Stimulated activated CD4-positive, alpha-beta T cell treated with anti-CD3 and anti-CD28 coated beads, Interleukin-4, amount 100 ng/mL, for 48 hours (primary cell): ENCODE measurements around the gene NANP.
"Not testable (repeated sequence)": the region's sequence is repeated elsewhere in the genome, so short reads cannot be mapped to it uniquely, and the experiment has no call there.

Source experiments
- DNase-seq, 2 donors: peaks; one replicate each; pipeline ENCODE4 v3.0.0-alpha.2; 2020; ENCODE audit warnings: low read depth in 2 of 2

NANP gene

GRCh38 chr20:25606094-25606695 lies 17.6 kb downstream of the NANP start:
- no peak for DNase-seq

DNA sequence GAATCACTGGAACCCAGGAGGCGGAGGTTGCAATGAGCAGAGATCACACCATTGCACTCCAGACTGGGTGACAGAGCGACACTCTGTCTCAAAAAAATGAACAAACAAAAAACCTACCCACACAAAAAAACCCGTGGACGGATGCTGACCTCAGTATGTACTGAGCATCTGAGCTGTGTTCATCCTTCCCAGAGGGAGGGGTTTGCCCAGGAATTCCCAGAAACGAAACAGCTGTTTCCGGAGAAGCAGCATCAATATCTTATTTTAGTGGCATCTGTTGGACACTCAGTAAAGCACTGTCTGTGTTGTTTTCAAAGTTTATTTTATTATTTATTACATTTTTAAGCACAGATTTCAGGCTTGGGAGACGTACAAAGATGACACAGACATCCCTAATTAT lies 18.7 kb downstream of the NANP start:
- no peak for DNase-seq

DNA sequence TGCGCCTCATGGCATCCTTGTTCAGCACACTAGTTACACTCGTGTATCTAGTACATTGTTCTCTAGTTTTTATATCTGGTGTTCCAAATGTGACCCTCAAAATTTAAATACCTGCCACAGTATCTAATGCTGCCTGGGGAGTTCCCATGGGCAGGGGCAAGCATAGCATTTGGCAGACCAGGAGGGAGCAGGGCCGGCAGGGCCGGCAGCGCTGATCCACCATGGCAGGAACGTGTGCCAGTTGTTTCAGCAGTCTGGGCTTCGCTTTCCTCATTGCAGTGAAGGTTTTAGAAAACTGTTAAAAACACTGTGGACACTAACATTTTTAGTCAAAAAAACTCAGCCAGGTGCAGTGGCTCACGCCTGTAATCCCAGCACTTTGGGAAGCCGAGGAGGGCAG lies 19.2 kb downstream of the NANP start:
- no peak for DNase-seq

DNA sequence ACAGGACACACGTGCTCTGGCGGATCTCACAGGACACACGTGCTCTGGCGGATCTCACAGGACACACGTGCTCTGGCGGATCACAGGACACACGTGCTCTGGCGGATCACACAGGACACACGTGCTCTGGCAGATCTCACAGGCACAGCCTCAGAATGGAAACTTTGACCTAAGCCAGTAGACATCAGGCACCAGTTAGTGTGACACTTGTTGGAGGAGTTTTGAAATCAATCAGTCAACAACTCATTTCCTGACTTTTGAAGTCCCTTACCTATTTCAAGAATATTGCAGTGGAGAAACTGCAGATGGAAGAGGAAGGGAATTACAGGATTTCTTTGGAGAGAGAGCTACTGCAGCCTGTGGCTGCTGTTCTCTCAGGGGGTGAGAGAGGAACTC lies 20.9 kb downstream of the NANP start:
- DNase-seq: not testable (repeated sequence)

GRCh38 chr20:25602191-25602913 lies 21.5 kb downstream of the NANP start:
- DNase-seq: not testable (repeated sequence)

- no peak for DNase-seq
Measured at GRCh38 chr20:25601659-25602058, 22.2 kb downstream of the NANP start.

DNA sequence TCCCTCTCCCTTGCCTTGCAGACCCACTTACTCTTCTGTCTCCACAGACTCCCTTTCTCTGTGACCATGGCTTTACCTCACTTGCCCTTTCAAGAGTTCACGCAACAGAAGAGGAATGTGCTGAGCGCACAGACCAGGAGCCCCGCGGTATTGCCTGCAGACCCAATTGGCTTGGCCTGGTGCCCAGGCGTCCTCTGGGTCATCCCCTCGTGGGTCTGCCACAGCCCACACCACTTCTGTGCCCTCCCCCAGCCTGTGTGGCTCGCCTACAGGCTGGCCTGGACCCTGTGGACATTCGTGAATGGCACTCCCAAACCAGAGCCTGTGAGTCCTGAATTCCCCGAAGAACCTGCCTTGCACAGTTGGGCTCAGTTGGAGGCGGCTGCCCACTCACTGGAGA lies 23.2 kb downstream of the NANP start:
- DNase-seq: no peak

DNA sequence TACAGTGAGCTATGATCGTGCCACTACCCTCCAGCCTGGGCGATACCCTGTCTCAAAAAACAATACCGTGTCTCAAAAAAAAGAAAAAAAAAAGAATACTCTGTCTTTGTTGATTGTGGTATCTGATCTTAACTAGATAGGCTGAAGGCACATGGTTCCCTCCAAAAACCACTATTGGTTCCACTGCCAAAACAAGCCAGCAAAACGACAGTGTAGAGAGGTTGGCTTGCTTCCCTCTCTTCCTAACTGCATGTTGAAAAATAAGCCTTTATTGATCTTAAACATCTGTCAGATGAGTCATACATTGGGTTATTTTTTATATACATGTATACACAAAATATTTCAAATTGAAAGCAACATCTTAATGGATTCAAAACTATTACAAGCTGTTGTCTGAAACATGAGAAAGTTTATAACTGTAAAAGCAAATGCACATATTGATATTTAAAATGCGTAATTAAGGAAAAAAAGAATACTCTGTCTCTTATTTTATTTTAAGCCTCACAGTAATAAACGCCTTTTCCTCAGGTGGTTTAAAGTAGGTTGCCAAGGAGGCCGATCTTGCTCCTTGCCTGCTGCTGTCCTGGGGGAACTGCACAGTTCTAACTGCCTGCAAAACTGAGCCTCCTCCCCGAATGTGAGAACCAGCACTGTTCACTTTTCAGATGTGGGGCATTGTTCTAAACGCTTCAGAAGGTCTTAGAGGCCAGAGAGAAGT lies 31.5 kb downstream of the NANP start:
- no peak for DNase-seq

- not testable (repeated sequence) for DNase-seq
Measured at GRCh38 chr20:25590778-25591177, 33.0 kb downstream of the NANP start.

- no peak for DNase-seq
Measured at GRCh38 chr20:25588491-25588890, 35.3 kb downstream of the NANP start.

- no peak for DNase-seq
Measured at GRCh38 chr20:25587536-25587935, 36.3 kb downstream of the NANP start.

DNA sequence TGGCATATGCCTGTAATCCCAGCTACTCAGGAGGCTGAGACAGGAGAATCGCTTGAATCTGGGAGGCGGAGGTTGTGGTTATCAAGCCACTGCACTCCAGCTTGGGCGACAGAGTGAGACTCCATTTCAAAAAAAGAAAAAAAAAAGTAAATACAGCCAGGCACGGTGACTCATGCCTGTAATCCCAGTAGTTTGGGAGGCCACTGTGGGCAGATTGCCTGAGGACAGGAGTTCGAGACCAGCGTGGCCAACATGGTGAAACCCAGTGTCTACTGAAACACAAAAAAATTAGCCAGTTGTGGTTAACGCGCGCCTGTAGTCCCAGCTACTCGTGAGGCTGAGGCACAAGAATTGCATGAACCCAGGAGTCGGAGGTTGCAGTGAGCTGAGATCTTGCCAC lies 36.9 kb downstream of the NANP start:
- no peak for DNase-seq

DNA sequence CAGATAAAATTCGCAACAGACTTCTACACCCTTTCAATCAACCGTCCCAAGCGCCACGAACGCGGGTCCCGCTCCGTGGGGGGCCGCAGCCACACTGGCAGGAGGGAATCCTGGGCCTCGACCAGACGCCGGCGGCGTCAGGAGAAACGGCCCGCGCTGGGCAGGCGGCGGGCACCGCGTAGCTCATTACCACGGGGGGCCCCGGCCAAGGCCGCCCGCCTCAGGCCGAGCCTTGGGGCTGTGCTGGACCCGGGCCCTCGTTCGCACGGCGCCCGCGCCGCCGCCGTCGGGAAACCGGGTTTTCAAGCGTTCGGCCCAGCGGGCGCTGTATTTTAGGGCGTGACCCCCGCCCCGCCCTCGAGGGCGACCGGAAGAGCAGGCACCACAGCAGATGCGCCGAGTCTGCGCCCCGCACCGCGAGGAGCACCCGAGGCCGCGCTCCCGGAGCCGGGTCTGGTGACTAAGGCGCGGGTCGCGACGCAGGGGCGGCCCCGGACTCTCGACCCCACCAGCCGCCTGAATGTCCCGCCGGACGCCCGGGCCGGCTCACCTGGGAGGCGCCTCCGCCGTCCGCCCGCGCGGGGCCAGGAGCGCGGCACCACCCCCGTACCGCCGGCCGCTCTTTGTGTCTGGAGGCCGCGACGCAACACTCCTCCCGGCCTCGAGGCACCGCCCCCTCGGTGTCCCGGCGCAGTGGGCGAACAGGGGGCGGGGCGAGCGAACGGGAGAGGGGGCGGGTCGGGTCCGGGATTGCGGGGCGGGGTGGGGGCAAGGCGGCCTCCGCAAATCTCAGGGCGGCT lies 38.7 kb downstream of the NANP start, which contains the start of gene NINL:
NINL (minus strand) TSS at position 627 of the 800 bp plus-strand sequence. CDS start 58,944 bp downstream, outside the sequence.
- peak; percentile 23 to 45 for DNase-seq

DNA sequence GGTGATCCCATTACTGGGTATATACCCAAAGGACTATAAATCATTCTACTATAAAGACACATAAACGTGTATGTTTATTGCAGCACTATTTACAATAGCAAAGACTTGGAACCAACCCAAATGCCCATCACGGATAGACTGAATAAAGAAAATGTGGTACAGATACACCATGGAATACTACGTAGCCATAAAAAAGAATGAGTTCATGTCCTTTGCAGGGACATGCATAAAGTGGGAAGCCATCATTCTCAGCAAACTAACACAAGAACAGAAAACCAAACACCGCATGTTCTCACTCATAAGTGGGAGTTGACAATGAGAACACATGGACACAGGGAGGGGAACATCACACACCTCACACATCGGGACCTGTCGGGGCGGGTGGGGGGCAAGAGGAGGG lies 40.2 kb downstream of the NANP start:
- DNase-seq: not testable (repeated sequence)

GRCh38 chr20:25580711-25581110 lies 43.1 kb downstream of the NANP start:
- no peak for DNase-seq

- no peak for DNase-seq
Measured at GRCh38 chr20:25579081-25579770, 44.6 kb downstream of the NANP start.

GRCh38 chr20:25576783-25577530 lies 46.9 kb downstream of the NANP start:
- no peak for DNase-seq

GRCh38 chr20:25574411-25574810 lies 49.4 kb downstream of the NANP start:
- DNase-seq: no peak

DNA sequence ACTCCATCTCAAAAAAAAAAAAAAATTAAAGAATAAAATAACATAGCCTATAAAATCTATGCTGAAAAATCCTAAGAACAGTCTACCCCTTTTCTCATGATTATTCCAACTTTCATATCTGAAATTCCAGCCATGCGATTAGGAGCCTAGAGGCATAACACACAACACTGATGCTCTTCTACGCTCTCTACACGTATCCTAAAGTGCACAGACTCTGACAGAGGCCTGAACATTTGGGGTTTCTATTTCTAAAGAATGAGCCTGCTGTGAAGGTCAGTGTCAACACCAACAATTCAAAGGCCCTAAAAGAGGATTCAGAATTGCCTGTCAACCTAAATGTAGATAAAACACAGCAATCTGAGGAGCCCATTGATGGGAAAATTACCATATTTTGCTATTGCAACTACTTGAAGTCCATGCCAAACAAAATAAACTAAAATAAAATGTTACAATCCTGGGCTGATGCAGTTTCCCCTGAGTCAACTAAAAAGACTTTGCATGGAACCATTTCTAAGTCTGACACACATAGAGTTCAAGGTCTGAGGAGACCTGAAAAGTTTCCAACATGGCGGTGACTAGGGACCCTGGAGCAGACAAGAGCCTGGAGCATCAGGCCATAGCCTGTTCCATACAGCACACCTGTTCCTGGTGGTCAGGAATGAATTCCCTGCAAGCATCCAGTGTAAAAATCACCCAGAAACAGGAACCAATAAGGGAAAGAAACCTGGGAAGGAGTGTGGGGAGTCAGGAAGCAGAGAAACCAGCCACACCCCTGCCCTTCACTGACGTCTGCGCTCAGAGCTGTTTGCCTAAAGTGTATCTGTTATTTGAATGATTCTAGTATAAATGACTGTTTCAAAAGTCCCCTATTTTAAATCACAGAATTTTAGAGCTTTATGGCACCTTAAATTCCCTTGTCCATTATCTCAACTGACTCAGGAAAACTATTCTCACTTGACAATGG lies 50.2 kb downstream of the NANP start:
- no peak for DNase-seq

DNA sequence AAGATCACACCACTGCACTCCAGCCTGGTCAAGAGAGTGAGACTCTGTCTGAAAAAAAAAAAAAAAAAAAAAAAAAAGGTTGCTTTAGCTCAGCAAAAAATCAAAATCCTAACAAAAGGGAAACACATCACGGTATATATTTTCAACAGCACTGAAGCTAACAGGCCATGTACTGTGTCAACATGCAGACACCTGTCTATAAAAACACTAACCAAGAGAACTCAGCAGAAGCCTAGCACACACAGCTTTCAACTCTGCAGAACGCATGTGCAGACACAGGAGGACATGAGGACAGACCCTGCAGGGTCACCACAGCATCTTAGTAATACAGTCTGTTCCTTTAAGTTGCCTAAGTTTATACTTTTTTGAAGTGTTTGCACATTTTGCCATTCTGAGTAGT lies 52.0 kb downstream of the NANP start:
- DNase-seq: no peak
